IPS-15b (cell line): Measurements from ENCODE around the gene STARD9.
"Not testable (repeated sequence)": the region's sequence is repeated elsewhere in the genome, so short reads cannot be mapped to it uniquely, and the experiment has no call there.

Experiments used
- H3K27me3 ChIP-seq: one replicate; pipeline ENCODE4 v1.6.1; 2013; ENCODE audit warnings: low read length; ENCODE audit not compliant: control insufficient read depth, insufficient read depth
- H3K36me3 ChIP-seq: one replicate; pipeline ENCODE4 v1.6.1; 2013; ENCODE audit warnings: low read length; ENCODE audit not compliant: control insufficient read depth, insufficient read depth
- H3K4me1 ChIP-seq: one replicate; pipeline ENCODE4 v1.6.1; 2013; ENCODE audit warnings: mild to moderate bottlenecking, low read length; ENCODE audit not compliant: control insufficient read depth, insufficient read depth
- H3K4me3 ChIP-seq: one replicate; pipeline ENCODE4 v1.5.1; 2013; ENCODE audit warnings: low read depth, low read length
- H3K9ac ChIP-seq: one replicate; pipeline ENCODE4 v1.6.1; 2013; ENCODE audit warnings: low read depth, mild to moderate bottlenecking, low read length
- H3K9me3 ChIP-seq: one replicate; pipeline ENCODE4 v1.6.1; 2013; ENCODE audit warnings: mild to moderate bottlenecking, low read length; ENCODE audit not compliant: control insufficient read depth, insufficient read depth

The STARD9 gene

DNA sequence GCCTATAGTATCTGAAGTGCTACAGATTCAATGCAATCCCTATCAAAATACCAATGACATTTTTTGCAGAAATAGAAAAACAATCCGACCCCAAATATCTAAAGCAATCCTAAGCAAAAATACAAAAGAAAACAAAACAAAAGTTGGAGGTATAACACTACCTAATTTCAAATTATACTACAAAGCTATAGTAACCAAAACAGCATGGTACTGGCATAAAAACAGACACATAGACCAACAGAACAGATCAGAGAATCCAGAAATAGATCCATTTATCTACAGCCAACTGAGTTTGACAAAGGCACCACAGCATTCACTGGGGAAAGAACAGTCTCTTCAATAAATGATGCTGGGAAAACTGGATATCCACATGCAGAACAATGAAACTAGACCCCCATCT, 185.4 kb downstream of the STARD9 start:
- no peaks in the 10 kb centered on the region for H3K36me3 ChIP-seq
- H3K4me1 ChIP-seq, result peaks cover 3% of the 10 kb centered on the region
- H3K9ac ChIP-seq, result no peak overlapping the region
- H3K4me3 ChIP-seq, result no peak overlapping the region
- no peaks in the 10 kb centered on the region for H3K9me3 ChIP-seq
- no peaks in the 10 kb centered on the region for H3K27me3 ChIP-seq

DNA sequence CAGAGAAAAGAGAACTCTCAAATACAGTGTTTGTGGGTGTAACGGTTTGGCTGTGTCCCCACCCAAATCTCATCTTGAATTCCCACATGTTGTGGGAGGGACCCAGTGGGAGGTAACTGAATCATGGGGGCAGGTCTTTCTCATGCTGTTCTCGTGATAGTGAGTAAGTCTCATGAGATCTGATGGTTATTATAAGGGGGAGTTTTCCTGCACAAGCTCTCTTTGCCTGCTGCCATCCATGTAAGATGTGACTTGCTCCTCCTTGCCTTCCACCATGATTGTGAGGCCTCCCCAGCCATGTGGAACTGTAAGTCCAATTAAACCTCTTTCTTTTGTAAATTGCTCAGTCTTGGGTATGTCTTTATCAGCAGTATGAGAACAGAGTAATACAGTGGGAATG, 186.4 kb downstream of the STARD9 start:
- not testable (repeated sequence) for H3K4me1 ChIP-seq, H3K4me3 ChIP-seq, H3K9ac ChIP-seq, H3K36me3 ChIP-seq, H3K9me3 ChIP-seq, H3K27me3 ChIP-seq

DNA sequence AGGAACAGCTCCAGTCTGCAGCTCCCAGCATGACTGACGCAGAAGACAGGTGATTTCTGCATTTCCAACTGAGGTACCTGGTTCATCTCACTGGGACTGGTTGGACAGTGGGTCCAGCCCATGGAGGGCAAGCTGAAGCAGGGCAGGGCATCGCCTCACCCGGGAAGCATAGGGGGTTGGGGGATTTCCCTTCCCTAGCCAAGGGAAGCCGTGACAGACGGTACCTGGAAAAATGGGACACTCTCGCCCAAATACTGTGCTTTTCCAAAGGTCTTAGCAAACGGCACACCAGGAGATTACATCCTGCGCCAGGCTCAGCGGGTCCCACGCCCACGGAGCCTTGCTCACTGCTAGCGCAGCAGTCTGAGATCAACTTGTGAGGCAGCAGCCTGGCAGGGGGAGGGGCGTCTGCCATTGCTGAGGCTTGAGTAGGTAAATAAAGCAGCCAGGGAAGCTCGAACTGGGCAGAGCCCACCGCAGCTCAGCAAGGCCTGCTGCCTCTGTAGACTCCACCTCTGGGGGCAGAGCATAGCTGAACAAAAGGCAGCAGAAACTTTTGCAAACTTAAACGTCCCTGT, 188.8 kb downstream of the STARD9 start:
- H3K9ac ChIP-seq, H3K4me1 ChIP-seq, H3K9me3 ChIP-seq, H3K36me3 ChIP-seq, H3K27me3 ChIP-seq: not testable (repeated sequence)
- H3K4me3 ChIP-seq, result peak overlapping the region; percentile 41

DNA sequence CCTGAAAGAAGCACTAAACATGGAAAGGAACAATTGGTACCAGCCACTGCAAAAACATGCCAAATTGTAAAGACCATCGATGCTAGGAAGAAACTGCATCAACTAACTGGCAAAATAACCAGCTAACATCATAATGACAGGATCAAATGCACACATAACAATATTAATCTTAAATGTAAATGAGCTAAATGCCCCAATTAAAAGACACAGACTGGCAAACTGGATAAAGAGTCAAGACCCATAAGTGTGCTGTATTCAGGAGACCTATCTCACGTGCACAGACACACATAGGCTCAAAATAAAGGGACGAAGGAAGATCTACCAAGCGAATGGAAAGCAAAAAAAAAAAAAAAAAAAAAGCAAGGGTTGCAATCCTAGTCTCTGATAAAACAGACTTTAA, 190.7 kb downstream of the STARD9 start:
- H3K9me3 ChIP-seq, H3K36me3 ChIP-seq: not testable (repeated sequence)

More for the DNA sequence above, 190.7 kb downstream of the STARD9 start:
- not testable (repeated sequence) for H3K4me3 ChIP-seq, H3K27me3 ChIP-seq, H3K4me1 ChIP-seq, H3K9ac ChIP-seq
